ENCODE measurements around the gene APAF1.

DNA sequence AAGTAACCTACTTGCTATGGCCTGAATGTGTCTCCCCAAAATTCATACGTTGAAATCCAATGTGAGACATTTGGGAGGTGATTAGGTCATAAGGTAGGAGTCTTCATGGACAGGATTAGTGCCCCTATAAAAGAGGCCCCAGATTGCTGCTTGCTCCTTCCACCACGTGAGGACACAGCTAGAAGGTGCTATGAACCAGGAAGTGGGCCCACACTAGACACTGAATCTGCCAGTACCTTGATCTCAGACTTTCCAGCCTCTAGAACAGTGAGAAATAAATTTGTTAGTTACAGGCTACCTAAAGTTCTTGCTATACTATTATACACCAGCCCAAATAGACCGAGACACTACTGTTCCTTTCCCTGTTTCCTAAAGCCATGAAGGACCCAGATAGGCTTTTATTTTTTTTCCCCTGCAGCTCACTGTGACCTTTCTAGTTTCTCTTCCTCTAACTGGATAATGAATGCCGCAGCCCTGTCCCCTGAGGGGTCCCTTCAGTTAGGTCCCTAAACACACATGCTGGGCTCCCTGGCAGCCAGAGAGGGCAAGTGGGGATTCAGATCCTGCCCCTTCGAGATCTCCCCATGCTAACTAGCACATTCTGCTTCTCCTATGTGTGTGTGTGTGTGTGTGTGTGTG lies 32.3 kb upstream of the APAF1 start:
- no peak for TF ChIP-seq FOXM1 (IDR thresholded peaks at IDR 0.05; ENCODE audit: borderline replicate concordance)
- TF ChIP-seq FOXA1 (IDR thresholded peaks at IDR 0.05): no peak
- TF ChIP-seq SUZ12 (IDR thresholded peaks at IDR 0.05): no peak
- no peak for TF ChIP-seq ZNF384 (IDR thresholded peaks at IDR 0.05)
- TF ChIP-seq BHLHE40 (IDR thresholded peaks at IDR 0.05; ENCODE audit: borderline replicate concordance): no peak
